Epithelial cell of esophagus (primary cell): Measurements from ENCODE around the gene STRN3.

Experiments
- DNase-seq: peaks from one replicate; pipeline ENCODE4 v3.0.0; 2010; ENCODE audit warnings: low read depth
- H3K4me3 ChIP-seq: 2 replicates; pipeline ENCODE4 v1.5.1; 2011; ENCODE audit warnings: mild to moderate bottlenecking, low read length, control low read depth
- CTCF ChIP-seq: IDR thresholded peaks from 2 replicates; pipeline ENCODE4 v1.5.1; 2011; ENCODE audit warnings: low read depth, mild to moderate bottlenecking, low read length, control low read depth, inconsistent platforms; ENCODE audit not compliant: insufficient read depth; ENCODE audit errors: missing control alignments

Gene STRN3

DNA sequence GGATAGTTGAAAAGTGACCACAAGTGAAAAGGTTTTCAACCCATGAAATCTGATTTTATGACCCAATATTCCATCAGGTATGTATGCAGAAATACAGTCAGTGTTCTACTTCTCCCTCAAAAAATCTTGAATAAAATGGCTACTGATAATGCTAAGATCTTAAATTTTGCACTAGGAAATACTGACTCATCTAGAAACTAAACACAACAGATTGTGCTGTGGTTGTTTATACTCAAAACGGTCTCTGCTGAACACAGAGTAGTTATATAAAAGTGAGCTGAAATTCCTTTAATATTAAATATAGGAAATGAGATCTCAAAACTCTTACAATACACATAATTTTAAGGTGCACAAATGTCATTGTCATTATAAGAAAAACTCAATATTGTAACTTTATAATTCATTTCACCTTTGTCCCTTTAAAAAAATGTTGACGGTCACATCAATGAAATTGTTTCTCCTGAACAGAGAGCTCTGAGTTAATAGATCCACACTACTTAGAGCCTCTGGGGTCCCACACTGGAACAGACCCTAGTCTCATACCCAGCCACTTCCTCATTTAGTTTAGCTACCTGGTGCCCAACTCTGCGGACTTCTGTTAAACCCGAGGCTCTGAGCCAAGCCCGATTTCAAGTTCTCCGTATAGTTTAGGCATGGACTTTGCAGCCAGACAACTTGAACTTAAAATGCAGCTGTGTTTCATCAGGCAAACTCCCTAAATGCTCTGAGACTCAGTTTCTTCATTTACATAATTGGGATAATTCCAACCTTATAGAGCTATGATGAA is 142.5 kb downstream of the STRN3 start:
- no peak overlapping the region for H3K4me3 ChIP-seq
- no peak for TF ChIP-seq CTCF
- DNase-seq, result no peak

- TF ChIP-seq CTCF, result no peak
- no peak overlapping the region for H3K4me3 ChIP-seq
- DNase-seq, result peak; percentile 30
These were observed 143.7 kb downstream of the STRN3 start for GRCh38 chr14:30882431-30882830.

- no peak for DNase-seq
- H3K4me3 ChIP-seq, result no peak overlapping the region
These were observed 149.5 kb downstream of the STRN3 start for GRCh38 chr14:30876692-30877091.

DNA sequence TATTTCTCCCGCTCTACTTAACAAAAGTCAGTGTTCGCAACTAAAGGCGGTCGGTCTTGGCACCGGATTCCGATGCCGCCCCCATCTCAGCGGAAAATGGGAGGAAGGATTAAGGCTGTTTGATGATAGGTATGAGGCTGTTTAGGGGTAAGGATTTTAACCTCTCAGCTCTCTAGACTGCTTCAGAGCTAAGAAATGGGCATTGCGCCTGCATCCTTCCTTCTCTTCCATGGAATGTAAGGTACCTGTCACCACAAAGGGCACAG is 150.5 kb downstream of the STRN3 start:
- no peak for TF ChIP-seq CTCF
- H3K4me3 ChIP-seq, result no peak overlapping the region
- no peak for DNase-seq

More at GRCh38 chr14:30876692-30877091, 149.5 kb downstream of the STRN3 start:
- TF ChIP-seq CTCF, result no peak

DNA sequence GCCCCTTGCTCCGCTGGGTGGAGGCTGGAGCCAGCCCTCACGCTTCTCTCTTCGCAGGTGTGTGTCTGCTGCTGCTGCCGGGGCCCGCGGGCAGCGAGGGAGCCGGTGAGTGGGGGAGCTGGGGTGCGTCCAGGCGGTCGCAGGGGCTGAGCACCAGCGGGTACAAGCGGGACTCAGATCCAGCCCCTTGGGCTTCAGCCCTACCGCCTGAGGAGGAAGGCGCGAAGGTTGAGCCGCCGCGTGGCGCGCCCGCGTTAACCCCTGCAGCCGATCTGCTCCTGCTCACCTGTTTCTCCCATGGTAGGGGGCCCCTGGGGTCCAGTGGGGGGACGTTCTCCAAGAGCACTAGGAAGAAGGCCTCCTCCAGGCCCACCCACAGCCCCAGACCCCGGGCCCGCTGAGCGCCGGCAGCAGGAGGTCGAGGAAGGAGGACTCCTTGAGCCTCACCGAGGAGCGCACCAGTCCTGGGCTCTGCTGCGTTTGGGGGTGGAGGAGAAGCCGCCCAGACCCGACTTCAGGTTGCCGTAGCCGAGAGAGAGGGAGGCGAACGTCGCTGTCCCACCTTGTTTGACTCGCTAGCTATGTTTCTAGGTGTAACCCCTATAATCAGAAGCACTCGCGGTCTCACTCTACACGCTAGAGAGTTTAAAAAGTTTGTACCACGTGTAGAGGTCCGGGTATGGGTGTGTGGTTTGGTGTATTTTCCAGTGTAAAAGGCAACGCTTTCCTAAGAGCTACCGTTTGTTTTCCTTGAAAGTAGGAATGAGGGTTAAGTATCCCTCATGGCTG is 151.0 kb downstream of the STRN3 start:
- H3K4me3 ChIP-seq, result peak overlapping the region; percentile 37
- DNase-seq, result no peak
- no peak for TF ChIP-seq CTCF

DNA sequence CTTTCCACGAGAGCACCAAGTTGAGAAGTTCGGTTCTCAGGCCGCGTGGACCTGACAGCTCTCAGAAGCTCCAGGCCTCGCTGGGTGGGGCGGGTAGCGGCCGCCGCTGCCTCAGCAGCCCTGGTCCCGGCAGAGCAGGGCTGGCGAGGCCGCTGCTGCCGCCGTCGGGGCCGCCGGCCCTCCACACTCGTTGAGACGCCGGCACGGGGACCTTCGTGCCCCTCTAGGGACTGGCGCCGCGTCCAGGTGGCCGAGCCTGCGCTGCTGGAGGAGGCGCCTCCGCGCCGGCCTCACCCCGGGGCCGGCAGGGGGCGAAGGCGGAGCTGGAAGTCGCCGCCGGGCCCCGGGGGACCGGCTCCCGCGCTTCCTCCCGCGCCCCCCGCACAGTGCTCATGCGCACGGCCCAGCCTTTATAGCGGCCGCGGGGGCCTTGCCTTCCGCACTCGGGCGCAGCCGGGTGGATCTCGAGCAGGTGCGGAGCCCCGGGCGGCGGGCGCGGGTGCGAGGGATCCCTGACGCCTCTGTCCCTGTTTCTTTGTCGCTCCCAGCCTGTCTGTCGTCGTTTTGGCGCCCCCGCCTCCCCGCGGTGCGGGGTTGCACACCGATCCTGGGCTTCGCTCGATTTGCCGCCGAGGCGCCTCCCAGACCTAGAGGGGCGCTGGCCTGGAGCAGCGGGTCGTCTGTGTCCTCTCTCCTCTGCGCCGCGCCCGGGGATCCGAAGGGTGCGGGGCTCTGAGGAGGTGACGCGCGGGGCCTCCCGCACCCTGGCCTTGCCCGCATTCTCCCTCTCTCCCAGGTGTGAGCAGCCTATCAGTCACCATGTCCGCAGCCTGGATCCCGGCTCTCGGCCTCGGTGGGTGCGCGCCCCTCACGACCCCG is 151.8 kb downstream of the STRN3 start, which contains the start of gene COCH:
COCH (plus strand) TSS at position 440 of the 879 bp plus-strand sequence; CDS start at position 820, 380 bp downstream.
- peak within 1 kb of the TSS; percentile 37 for H3K4me3 ChIP-seq
- no peak for TF ChIP-seq CTCF
- no peak for DNase-seq
